IgD-negative memory B cell (primary cell): ENCODE data around the gene RTN4R. TPM values are rescaled to one million over a fixed set of nuclear protein-coding genes. Genes with fewer than 3 reads are reported as not detected.

ENCODE experiments used
- H3K27ac Mint-ChIP-seq, 3 donors: one replicate each; pipeline ENCODE4 v1.8.0; 2020 to 2022; ENCODE audit warnings: mild to moderate bottlenecking in 3 of 3, mixed read lengths in 3 of 3, moderate library complexity in 1 of 3
- H3K27me3 Mint-ChIP-seq: one replicate; pipeline ENCODE4 v1.8.0; 2021; ENCODE audit warnings: mixed read lengths
- H3K36me3 Mint-ChIP-seq: one replicate; pipeline ENCODE4 v1.8.0; 2020; ENCODE audit warnings: mild to moderate bottlenecking, mixed read lengths
- H3K4me1 Mint-ChIP-seq, 3 donors: one replicate each; pipeline ENCODE4 v1.8.0; 2020 to 2022; ENCODE audit warnings: mixed read lengths in 3 of 3, mild to moderate bottlenecking in 1 of 3
- H3K4me3 Mint-ChIP-seq, 4 donors: one replicate each; pipeline ENCODE4 v1.8.0; 2020 to 2022; ENCODE audit warnings: mild to moderate bottlenecking in 4 of 4, mixed read lengths in 4 of 4, moderate library complexity in 3 of 4
- H3K9me3 Mint-ChIP-seq, 3 donors: one replicate each; pipeline ENCODE4 v1.8.0; 2020 to 2021; ENCODE audit warnings: mixed read lengths in 3 of 3, mild to moderate bottlenecking in 1 of 3
- polyA plus RNA-seq: library from polyadenylated mRNA; unstranded; fragments of 300-500 nt; fragmentation: Illumina TruSeq; gene quantifications from one replicate; pipeline ENCODE4 v1.2.3, GENCODE V29; 2021

Gene RTN4R
- polyA plus RNA-seq, 1 donor from 2014 or later, result not detected

DNA sequence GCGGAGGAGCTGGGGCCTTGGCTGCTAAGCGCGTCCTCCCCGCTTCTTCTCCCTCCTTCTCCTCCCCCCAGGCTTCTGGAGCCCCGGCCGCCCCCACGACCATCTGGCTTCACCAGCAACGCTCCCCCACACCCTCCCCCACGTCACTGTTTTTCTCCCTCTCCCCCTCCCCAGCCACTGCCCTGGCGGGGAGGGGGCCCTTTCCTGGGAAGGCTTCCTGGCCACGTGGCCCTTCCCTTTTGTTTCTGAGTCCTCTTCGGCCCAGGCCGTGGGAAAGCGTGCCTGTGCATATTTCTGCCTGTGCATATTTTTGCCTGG is 27.7 kb downstream of the RTN4R start:
- Mint-ChIP-seq H3K4me3 (no peak overlapping the region), H3K36me3 (no peaks in the 10 kb centered on the region), H3K27me3 (peaks cover 5% of the 10 kb centered on the region), H3K27ac (no peak overlapping the region), H3K9me3 (peaks cover 0 to 2% (median 0%) of the 10 kb centered on the region in 3 donors), H3K4me1 (peaks cover 9 to 13% (median 12%) of the 10 kb centered on the region in 3 donors)

GRCh38 chr22:20239676-20240446 is 28.3 kb downstream of the RTN4R start:
- H3K4me3 Mint-ChIP-seq, result peak overlapping the region in 1 of 4 donors; percentile 12
- H3K4me1 Mint-ChIP-seq, result peaks cover 5 to 10% (median 8%) of the 10 kb centered on the region in 3 donors
- peaks cover 4% of the 10 kb centered on the region for H3K27me3 Mint-ChIP-seq
- no peak overlapping the region for H3K27ac Mint-ChIP-seq
- no peaks in the 10 kb centered on the region for H3K36me3 Mint-ChIP-seq
- peaks cover 0 to 2% (median 0%) of the 10 kb centered on the region in 3 donors for H3K9me3 Mint-ChIP-seq

GRCh38 chr22:20238901-20239675 is 29.0 kb downstream of the RTN4R start:
- Mint-ChIP-seq H3K4me3 (no peak overlapping the region), H3K9me3 (peaks cover 0 to 2% (median 0%) of the 10 kb centered on the region in 3 donors), H3K27me3 (no peaks in the 10 kb centered on the region), H3K27ac (no peak overlapping the region), H3K4me1 (peaks cover 0 to 6% (median 4%) of the 10 kb centered on the region in 3 donors), H3K36me3 (no peaks in the 10 kb centered on the region)

DNA sequence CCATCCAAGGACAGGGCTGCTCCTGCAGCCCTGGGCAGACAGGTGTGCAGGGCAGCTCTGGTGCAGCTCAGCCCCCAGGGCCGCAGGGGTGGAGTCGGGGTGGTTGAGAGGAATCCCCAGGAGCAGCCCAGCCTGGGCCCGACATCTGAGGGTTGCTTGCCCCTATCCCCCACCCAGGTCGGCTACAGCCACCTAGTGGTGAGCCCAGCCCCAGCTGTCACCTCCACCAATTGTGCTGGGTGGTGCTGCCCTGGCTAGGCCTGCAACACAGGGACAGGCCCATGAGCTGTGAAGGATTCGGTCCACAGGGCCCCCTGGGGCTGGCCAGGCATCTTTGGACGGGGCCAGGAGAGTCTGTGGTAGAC is 29.6 kb downstream of the RTN4R start:
- Mint-ChIP-seq H3K27me3 (no peaks in the 10 kb centered on the region), H3K9me3 (peaks cover 0 to 2% (median 0%) of the 10 kb centered on the region in 3 donors), H3K4me3 (no peak overlapping the region)

GRCh38 chr22:20237480-20238440 is 30.4 kb downstream of the RTN4R start:
- H3K4me3 Mint-ChIP-seq, result no peak overlapping the region
- H3K27me3 Mint-ChIP-seq, result no peaks in the 10 kb centered on the region
- H3K4me1 Mint-ChIP-seq, result no peaks in the 10 kb centered on the region
- no peak overlapping the region for H3K27ac Mint-ChIP-seq
- no peaks in the 10 kb centered on the region for H3K36me3 Mint-ChIP-seq
- peaks cover 0 to 2% (median 0%) of the 10 kb centered on the region in 3 donors for H3K9me3 Mint-ChIP-seq

More for the DNA sequence above, 29.6 kb downstream of the RTN4R start:
- Mint-ChIP-seq H3K36me3 (no peaks in the 10 kb centered on the region), H3K27ac (no peak overlapping the region), H3K4me1 (peaks cover 0 to under 1% (median under 1%) of the 10 kb centered on the region in 3 donors)

GRCh38 chr22:20236052-20236717 is 31.9 kb downstream of the RTN4R start:
- no peak overlapping the region for H3K27ac Mint-ChIP-seq
- H3K9me3 Mint-ChIP-seq, result no peaks in the 10 kb centered on the region
- no peaks in the 10 kb centered on the region for H3K36me3 Mint-ChIP-seq
- no peak overlapping the region for H3K4me3 Mint-ChIP-seq
- H3K4me1 Mint-ChIP-seq, result no peaks in the 10 kb centered on the region
- no peaks in the 10 kb centered on the region for H3K27me3 Mint-ChIP-seq

- Mint-ChIP-seq H3K27me3 (no peaks in the 10 kb centered on the region), H3K4me1 (no peaks in the 10 kb centered on the region), H3K9me3 (no peaks in the 10 kb centered on the region), H3K36me3 (no peaks in the 10 kb centered on the region), H3K27ac (no peak overlapping the region), H3K4me3 (no peak overlapping the region)
These were observed 32.6 kb downstream of the RTN4R start for GRCh38 chr22:20235389-20235991.

- Mint-ChIP-seq H3K4me3 (no peak overlapping the region), H3K27me3 (no peaks in the 10 kb centered on the region), H3K27ac (no peak overlapping the region), H3K4me1 (no peaks in the 10 kb centered on the region), H3K9me3 (no peaks in the 10 kb centered on the region), H3K36me3 (no peaks in the 10 kb centered on the region)
These were observed 33.2 kb downstream of the RTN4R start for GRCh38 chr22:20234760-20235388.

- no peak overlapping the region for H3K4me3 Mint-ChIP-seq
- H3K36me3 Mint-ChIP-seq, result no peaks in the 10 kb centered on the region
- no peaks in the 10 kb centered on the region for H3K4me1 Mint-ChIP-seq
- H3K27ac Mint-ChIP-seq, result no peak overlapping the region
- no peaks in the 10 kb centered on the region for H3K9me3 Mint-ChIP-seq
- H3K27me3 Mint-ChIP-seq, result no peaks in the 10 kb centered on the region
These were observed 33.8 kb downstream of the RTN4R start for GRCh38 chr22:20234314-20234682.

DNA sequence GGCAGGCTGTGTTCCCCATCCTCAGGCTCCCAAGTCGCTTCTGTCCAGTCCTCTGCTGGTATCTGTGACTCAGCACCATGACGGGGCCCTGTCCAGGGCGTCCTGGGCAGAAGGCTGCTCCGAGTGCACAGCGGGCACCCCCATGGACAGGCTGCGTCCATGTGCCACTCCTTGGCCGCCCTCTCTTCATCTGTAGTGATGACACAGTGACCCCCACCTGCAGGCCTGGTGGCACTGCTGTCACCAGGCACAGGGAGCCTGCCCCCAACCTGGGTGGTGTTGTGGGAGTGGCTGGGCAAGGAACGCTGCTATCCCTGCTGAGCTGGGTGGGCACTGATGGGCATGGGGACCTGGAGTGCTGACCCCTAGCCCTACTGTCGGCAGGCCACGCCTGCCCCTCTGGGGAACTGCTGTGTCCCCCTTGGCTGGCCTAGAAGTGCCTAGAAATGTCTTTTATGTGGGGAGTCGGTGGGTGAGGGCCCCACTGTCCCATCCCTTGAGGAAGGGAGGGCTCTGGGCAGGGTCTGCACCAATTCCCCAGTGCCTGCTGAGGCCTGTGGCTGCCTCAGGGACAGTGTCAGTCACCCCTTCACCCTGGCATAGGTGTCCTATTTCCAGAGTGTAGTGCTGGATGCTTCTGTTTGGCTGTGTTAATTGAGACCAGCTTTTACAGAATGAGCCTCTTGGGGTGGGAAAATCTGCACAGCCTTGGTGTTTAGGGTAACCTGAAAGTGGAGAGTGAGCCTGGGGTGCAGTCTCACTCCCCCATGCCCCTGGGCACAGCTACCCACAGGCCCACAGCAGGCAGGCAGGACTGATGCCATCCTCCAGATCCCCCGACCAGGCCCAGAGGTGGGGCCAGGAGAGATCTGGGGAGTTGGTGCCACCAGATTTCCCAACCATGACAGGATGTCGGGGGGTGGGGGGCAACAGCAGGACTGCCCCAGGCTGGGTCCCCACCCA is 34.5 kb downstream of the RTN4R start:
- no peaks in the 10 kb centered on the region for H3K27me3 Mint-ChIP-seq
- H3K27ac Mint-ChIP-seq, result no peak overlapping the region
- H3K4me1 Mint-ChIP-seq, result no peaks in the 10 kb centered on the region
- no peak overlapping the region for H3K4me3 Mint-ChIP-seq
- H3K36me3 Mint-ChIP-seq, result no peaks in the 10 kb centered on the region
- no peaks in the 10 kb centered on the region for H3K9me3 Mint-ChIP-seq

GRCh38 chr22:20232781-20233180 is 35.3 kb downstream of the RTN4R start:
- no peaks in the 10 kb centered on the region for H3K27me3 Mint-ChIP-seq
- H3K4me1 Mint-ChIP-seq, result no peaks in the 10 kb centered on the region
- no peaks in the 10 kb centered on the region for H3K36me3 Mint-ChIP-seq
- no peak overlapping the region for H3K27ac Mint-ChIP-seq
- H3K9me3 Mint-ChIP-seq, result no peaks in the 10 kb centered on the region
- no peak overlapping the region for H3K4me3 Mint-ChIP-seq

DNA sequence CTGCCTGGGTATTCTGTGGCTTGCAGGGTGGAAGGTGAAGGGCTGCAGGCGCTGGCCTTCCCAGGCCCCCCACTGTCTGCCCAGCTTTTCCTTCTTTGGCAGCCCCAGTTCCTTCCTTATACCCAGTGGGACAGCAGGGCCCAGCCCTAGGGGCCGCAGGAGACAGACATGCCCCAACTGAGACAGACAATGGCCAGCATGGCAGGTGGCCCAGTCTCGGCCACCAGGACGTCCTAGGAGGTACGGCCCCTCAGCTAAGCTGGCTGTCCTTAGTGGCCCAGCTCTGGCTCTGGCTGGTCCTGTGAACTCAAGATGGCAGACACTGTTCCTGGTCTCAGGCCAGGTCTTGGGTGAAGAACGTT is 35.9 kb downstream of the RTN4R start:
- no peaks in the 10 kb centered on the region for H3K36me3 Mint-ChIP-seq
- H3K27me3 Mint-ChIP-seq, result no peaks in the 10 kb centered on the region
- H3K27ac Mint-ChIP-seq, result no peak overlapping the region
- H3K4me3 Mint-ChIP-seq, result no peak overlapping the region
- no peaks in the 10 kb centered on the region for H3K4me1 Mint-ChIP-seq
- no peaks in the 10 kb centered on the region for H3K9me3 Mint-ChIP-seq
